ENCODE data around the gene ICAM2. TPM values are rescaled to one million over a fixed set of nuclear protein-coding genes. Genes with fewer than 3 reads are reported as not detected.

Gene ICAM2
- total and polyA plus RNA-seq, 2 donors (not counting 3 experiments of a cell fraction or from before 2014, with no cell fraction given): 586 to 2,377 TPM

Other genes starting within 250 kb of the ICAM2 start
- 73.9 and 76.5 TPM in 2 replicates for gene CCDC47, start 247.0 kb downstream of the ICAM2 start, total RNA-seq
- gene CCDC47, start 247.0 kb downstream of the ICAM2 start, polyA plus RNA-seq: 13.7 and 21.7 TPM in 2 replicates
- 111 and 124 TPM in 2 replicates for gene DDX42, start 246.5 kb downstream of the ICAM2 start, total RNA-seq
- 36.8 and 48.1 TPM in 2 replicates for gene DDX42, start 246.5 kb downstream of the ICAM2 start, polyA plus RNA-seq
- 179 TPM in 2 replicates for gene PSMC5, start 193.2 kb downstream of the ICAM2 start, total RNA-seq
- gene PSMC5, start 193.2 kb downstream of the ICAM2 start, polyA plus RNA-seq: 170 and 236 TPM in 2 replicates
- gene FTSJ3, start 193.0 kb downstream of the ICAM2 start, total RNA-seq: 50.2 and 60.2 TPM in 2 replicates
- gene FTSJ3, start 193.0 kb downstream of the ICAM2 start, polyA plus RNA-seq: 27.3 and 42.1 TPM in 2 replicates
- 50.3 and 51.2 TPM in 2 replicates for gene SMARCD2, start 177.9 kb downstream of the ICAM2 start, total RNA-seq
- gene SMARCD2, start 177.9 kb downstream of the ICAM2 start, polyA plus RNA-seq: 55.7 and 62.8 TPM in 2 replicates
- gene CSH2, start 147.0 kb downstream of the ICAM2 start, total RNA-seq: not detected in 2 replicates
- not detected in 2 replicates for gene CSH2, start 147.0 kb downstream of the ICAM2 start, polyA plus RNA-seq
- gene GH2, start 138.7 kb downstream of the ICAM2 start, total RNA-seq: not detected in 2 replicates
- not detected in 2 replicates for gene GH2, start 138.7 kb downstream of the ICAM2 start, polyA plus RNA-seq
- not detected in 2 replicates for gene CSH1, start 124.1 kb downstream of the ICAM2 start, total RNA-seq
- gene CSH1, start 124.1 kb downstream of the ICAM2 start, polyA plus RNA-seq: not detected in 2 replicates
- not detected in 2 replicates for gene CSHL1, start 109.4 kb downstream of the ICAM2 start, total RNA-seq
- not detected in 2 replicates for gene CSHL1, start 109.4 kb downstream of the ICAM2 start, polyA plus RNA-seq
- gene GH1, start 101.8 kb downstream of the ICAM2 start, total RNA-seq: not detected in 2 replicates
- gene GH1, start 101.8 kb downstream of the ICAM2 start, polyA plus RNA-seq: not detected in 2 replicates
- 0.60 and 2.1 TPM in 2 replicates for gene CD79B, start 88.3 kb downstream of the ICAM2 start, total RNA-seq
- gene CD79B, start 88.3 kb downstream of the ICAM2 start, polyA plus RNA-seq: 2.2 and 3.9 TPM in 2 replicates
- 0.40 TPM in 1 of 2 replicates, not detected in the other for gene SCN4A, start 47.7 kb downstream of the ICAM2 start, total RNA-seq
- gene SCN4A, start 47.7 kb downstream of the ICAM2 start, polyA plus RNA-seq: 0.01 and 0.02 TPM in 2 replicates
- gene PRR29, start 22.3 kb downstream of the ICAM2 start, total RNA-seq: 0.78 and 1.2 TPM in 2 replicates
- 0.39 and 0.60 TPM in 2 replicates for gene PRR29, start 22.3 kb downstream of the ICAM2 start, polyA plus RNA-seq
- 14.7 and 21.5 TPM in 2 replicates for gene ERN1, start 109.5 kb upstream of the ICAM2 start, total RNA-seq
- 8.3 and 9.1 TPM in 2 replicates for gene ERN1, start 109.5 kb upstream of the ICAM2 start, polyA plus RNA-seq
- gene TEX2, start 242.6 kb upstream of the ICAM2 start, total RNA-seq: 21.7 and 25.8 TPM in 2 replicates
- gene TEX2, start 242.6 kb upstream of the ICAM2 start, polyA plus RNA-seq: 12.5 and 13.3 TPM in 2 replicates